ENCODE results near the gene PRRC2C.
"Not testable (repeated sequence)": the region's sequence is repeated elsewhere in the genome, so short reads cannot be mapped to it uniquely, and the experiment has no call there.

Gene PRRC2C

GRCh38 chr1:171582589-171582988 is 97.3 kb downstream of the PRRC2C start:
- no peak for ATAC-seq (replicated peaks)
- Mint-ChIP-seq H3K9me3 (no peaks in the 10 kb centered on the region), H3K4me1 (peaks cover 8 to 10% of the 10 kb centered on the region in 2 donors), H3K27ac (no peak overlapping the region), H3K36me3 (peaks cover 24 to 45% of the 10 kb centered on the region in 2 donors), H3K27me3 (no peaks in the 10 kb centered on the region), H3K4me3 (no peak overlapping the region)
- no peak for DNase-seq

DNA sequence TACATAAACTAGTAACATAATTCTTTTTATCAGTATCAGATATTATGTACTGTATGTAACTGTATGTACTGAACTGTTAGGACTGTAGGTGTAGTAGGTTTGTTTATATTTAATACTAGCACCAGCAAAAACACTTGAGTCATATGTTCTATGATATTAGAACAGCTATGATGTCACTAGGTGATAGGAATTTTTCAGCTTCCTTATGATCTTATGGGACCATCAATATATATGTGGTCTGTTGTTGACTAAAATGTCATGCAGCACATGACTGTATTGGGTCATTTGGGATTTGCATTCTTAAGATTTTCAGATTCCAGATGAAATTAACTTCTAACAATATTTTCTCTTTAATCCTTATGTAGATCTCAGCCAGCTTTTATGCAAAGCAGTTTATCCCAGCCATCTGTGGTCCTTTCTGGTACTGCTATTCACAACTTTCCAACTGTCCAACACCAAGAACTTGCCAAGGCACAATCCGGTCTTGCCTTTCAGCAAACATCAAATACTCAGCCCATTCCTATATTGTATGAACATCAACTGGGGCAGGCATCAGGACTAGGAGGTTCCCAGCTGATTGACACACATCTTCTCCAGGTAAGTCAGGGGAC is 98.4 kb downstream of the PRRC2C start:
- no peaks in the 10 kb centered on the region for H3K9me3 Mint-ChIP-seq
- no peak overlapping the region for H3K4me3 Mint-ChIP-seq
- no peaks in the 10 kb centered on the region for H3K27me3 Mint-ChIP-seq
- DNase-seq = no peak
- no peak for ATAC-seq (replicated peaks)
- H3K27ac Mint-ChIP-seq = no peak overlapping the region
- H3K36me3 Mint-ChIP-seq = peaks cover 27 to 47% of the 10 kb centered on the region in 2 donors
- peaks cover 8 to 10% of the 10 kb centered on the region in 2 donors for H3K4me1 Mint-ChIP-seq

DNA sequence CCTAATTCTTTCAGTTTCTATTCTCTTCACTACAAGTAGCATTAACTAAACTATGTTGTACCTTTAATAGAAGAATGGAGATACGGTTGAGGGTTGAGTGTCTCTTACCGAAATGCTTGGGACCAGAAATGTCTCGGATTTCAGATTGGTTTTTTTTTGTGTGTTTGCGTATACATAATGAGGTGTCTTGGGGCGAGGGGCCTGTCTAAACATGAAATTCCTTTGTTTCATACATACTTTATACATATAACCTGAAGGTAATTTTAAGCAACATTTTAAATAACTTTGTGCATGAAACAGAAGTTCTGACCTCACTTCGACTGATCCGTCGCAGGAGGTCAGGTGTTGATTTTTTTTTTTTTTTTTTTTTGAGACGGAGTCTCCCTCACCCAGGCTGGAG is 100.4 kb downstream of the PRRC2C start:
- Mint-ChIP-seq H3K36me3 (peaks cover 33 to 49% of the 10 kb centered on the region in 2 donors), H3K4me1 (peaks cover 6 to 13% of the 10 kb centered on the region in 2 donors), H3K27me3 (no peaks in the 10 kb centered on the region), H3K27ac (no peak overlapping the region), H3K9me3 (no peaks in the 10 kb centered on the region), H3K4me3 (no peak overlapping the region)
- ATAC-seq (replicated peaks) (no peak), DNase-seq (no peak)

- Mint-ChIP-seq H3K36me3 (peaks cover 49 to 59% of the 10 kb centered on the region in 2 donors), H3K4me1 (peaks cover 3 to 13% of the 10 kb centered on the region in 2 donors), H3K9me3 (no peaks in the 10 kb centered on the region), H3K4me3 (no peak overlapping the region), H3K27ac (no peak overlapping the region), H3K27me3 (no peaks in the 10 kb centered on the region)
- DNase-seq (no peak), ATAC-seq (replicated peaks) (no peak)
Observed at GRCh38 chr1:171588230-171588629, 102.9 kb downstream of the PRRC2C start.

DNA sequence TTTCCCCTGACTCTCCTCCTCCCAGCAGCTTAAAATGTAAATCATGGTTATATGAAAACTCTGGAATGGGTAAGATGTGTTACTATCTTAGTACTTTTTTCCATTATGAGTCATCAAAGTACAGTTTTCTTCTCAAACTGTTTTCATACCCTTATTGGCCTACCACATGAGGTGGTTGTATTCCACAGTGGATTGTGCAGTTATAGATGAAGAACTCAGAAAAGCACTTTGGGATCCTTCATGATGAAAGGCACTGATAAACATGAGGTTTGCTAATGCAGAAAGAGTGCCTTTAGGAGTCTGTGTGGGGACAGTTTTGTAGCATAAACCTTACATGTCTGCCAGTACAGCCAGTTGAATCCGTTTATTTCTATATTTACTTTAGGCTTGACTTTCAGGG is 104.7 kb downstream of the PRRC2C start:
- ATAC-seq (replicated peaks) (no peak), DNase-seq (no peak)
- peaks cover 42 to 50% of the 10 kb centered on the region in 2 donors for H3K36me3 Mint-ChIP-seq
- no peaks in the 10 kb centered on the region for H3K9me3 Mint-ChIP-seq
- H3K4me3 Mint-ChIP-seq = no peak overlapping the region
- H3K27ac Mint-ChIP-seq = peak overlapping the region; percentile 65
- no peaks in the 10 kb centered on the region for H3K27me3 Mint-ChIP-seq
- H3K4me1 Mint-ChIP-seq = peaks cover 3 to 13% of the 10 kb centered on the region in 2 donors

GRCh38 chr1:171595324-171595723 is 110.0 kb downstream of the PRRC2C start:
- Mint-ChIP-seq H3K9me3 (peaks cover 0 to 3% of the 10 kb centered on the region in 2 donors), H3K27ac (no peak overlapping the region), H3K36me3 (peaks cover 35 to 37% of the 10 kb centered on the region in 2 donors), H3K4me3 (no peak overlapping the region), H3K4me1 (peaks cover 3 to 15% of the 10 kb centered on the region in 2 donors), H3K27me3 (no peaks in the 10 kb centered on the region)
- ATAC-seq (replicated peaks) (no peak), DNase-seq (no peak)

GRCh38 chr1:171596119-171596518 is 110.8 kb downstream of the PRRC2C start:
- DNase-seq = no peak
- no peaks in the 10 kb centered on the region for H3K27me3 Mint-ChIP-seq
- no peak overlapping the region for H3K27ac Mint-ChIP-seq
- peaks cover 32 to 35% of the 10 kb centered on the region in 2 donors for H3K36me3 Mint-ChIP-seq
- no peak overlapping the region for H3K4me3 Mint-ChIP-seq
- peaks cover 0 to 3% of the 10 kb centered on the region in 2 donors for H3K9me3 Mint-ChIP-seq
- H3K4me1 Mint-ChIP-seq = peaks cover 3 to 17% of the 10 kb centered on the region in 2 donors
- no peak for ATAC-seq (replicated peaks)

DNA sequence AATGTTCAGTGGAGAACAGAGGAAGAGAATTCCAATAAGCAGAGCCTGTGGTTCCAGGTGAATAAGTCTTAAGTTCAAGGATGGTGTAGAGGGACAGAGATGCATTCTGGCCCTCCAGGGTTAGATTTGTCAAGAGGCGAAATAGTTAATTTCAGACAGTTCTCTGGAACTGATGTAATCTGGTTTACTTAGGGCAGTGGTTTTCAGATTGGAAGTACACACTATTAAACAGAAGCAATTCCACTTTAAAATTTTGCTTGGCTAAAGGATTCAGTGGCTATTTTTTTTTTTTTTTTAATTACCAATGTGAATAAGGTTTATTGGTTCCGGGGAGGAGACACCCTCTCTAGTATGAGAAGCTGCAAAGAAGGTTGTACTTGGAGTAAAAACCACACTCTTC is 111.4 kb downstream of the PRRC2C start:
- Mint-ChIP-seq H3K9me3 (peaks cover 0 to 4% of the 10 kb centered on the region in 2 donors), H3K27ac (no peak overlapping the region), H3K4me3 (no peak overlapping the region), H3K4me1 (peaks cover 5 to 20% of the 10 kb centered on the region in 2 donors), H3K36me3 (peaks cover 27 to 30% of the 10 kb centered on the region in 2 donors), H3K27me3 (no peaks in the 10 kb centered on the region)
- ATAC-seq (replicated peaks) (no peak), DNase-seq (no peak)

- Mint-ChIP-seq H3K4me3 (no peak overlapping the region), H3K27ac (no peak overlapping the region), H3K9me3 (peaks cover 0 to 4% of the 10 kb centered on the region in 2 donors), H3K4me1 (peaks cover 5 to 20% of the 10 kb centered on the region in 2 donors), H3K36me3 (peaks cover 26 to 29% of the 10 kb centered on the region in 2 donors), H3K27me3 (no peaks in the 10 kb centered on the region)
- no peak for ATAC-seq (replicated peaks)
- no peak for DNase-seq
Observed at GRCh38 chr1:171597203-171597602, 111.9 kb downstream of the PRRC2C start.

DNA sequence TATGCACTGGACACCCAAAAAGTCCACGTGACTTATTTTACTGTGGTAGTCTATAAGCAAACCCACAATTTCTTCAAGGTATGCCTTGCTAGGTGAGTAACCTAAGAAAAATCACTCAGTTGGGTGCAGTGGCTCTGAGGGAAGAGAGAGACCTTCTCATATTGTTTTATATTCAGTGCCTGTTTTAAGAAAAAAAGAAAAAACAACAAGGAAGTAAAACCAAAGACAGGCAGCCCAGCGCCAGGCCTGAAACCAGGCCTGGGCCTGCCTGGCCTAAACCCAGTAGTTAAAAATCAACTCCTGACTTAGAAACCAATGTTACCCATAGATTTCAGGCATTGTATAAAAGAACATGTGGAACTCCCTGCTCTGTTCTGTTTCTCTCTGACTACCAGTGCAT is 115.0 kb downstream of the PRRC2C start:
- not testable (repeated sequence) for DNase-seq, H3K9me3 Mint-ChIP-seq, H3K27me3 Mint-ChIP-seq, H3K4me3 Mint-ChIP-seq
- Mint-ChIP-seq H3K36me3 (peaks cover 19 to 21% of the 10 kb centered on the region in 2 donors), H3K27ac (peak overlapping the region; percentile 56), H3K4me1 (peaks cover 5 to 20% of the 10 kb centered on the region in 2 donors)
- peak; percentile 48 to 52 for ATAC-seq (replicated peaks)

GRCh38 chr1:171600862-171601261 is 115.5 kb downstream of the PRRC2C start:
- no peaks in the 10 kb centered on the region for H3K27me3 Mint-ChIP-seq
- H3K36me3 Mint-ChIP-seq = peaks cover 19 to 21% of the 10 kb centered on the region in 2 donors
- H3K4me1 Mint-ChIP-seq = peaks cover 5 to 21% of the 10 kb centered on the region in 2 donors
- DNase-seq = no peak
- peak overlapping the region; percentile 56 for H3K27ac Mint-ChIP-seq
- ATAC-seq (replicated peaks) = peak in 1 of 2 donors; percentile 16
- no peak overlapping the region for H3K4me3 Mint-ChIP-seq
- peaks cover 0 to 4% of the 10 kb centered on the region in 2 donors for H3K9me3 Mint-ChIP-seq

- not testable (repeated sequence) for DNase-seq; H3K27me3 Mint-ChIP-seq; H3K4me3 Mint-ChIP-seq; ATAC-seq (replicated peaks); H3K36me3 Mint-ChIP-seq; H3K9me3 Mint-ChIP-seq; H3K27ac Mint-ChIP-seq
- H3K4me1 Mint-ChIP-seq = peaks cover 7 to 30% of the 10 kb centered on the region in 2 donors
Observed at GRCh38 chr1:171603042-171603441, 117.7 kb downstream of the PRRC2C start.

- peaks cover 4 to 5% of the 10 kb centered on the region in 2 donors for H3K9me3 Mint-ChIP-seq
- H3K27me3 Mint-ChIP-seq = no peaks in the 10 kb centered on the region
- peaks cover 6 to 25% of the 10 kb centered on the region in 2 donors for H3K4me1 Mint-ChIP-seq
- DNase-seq (no peak), ATAC-seq (replicated peaks) (peak; percentile 45 to 66)
- H3K27ac Mint-ChIP-seq = peak overlapping the region; percentile 74
- H3K4me3 Mint-ChIP-seq = no peak overlapping the region
- H3K36me3 Mint-ChIP-seq = peaks cover 0 to 5% of the 10 kb centered on the region in 2 donors
Observed at GRCh38 chr1:171606402-171606941, 121.1 kb downstream of the PRRC2C start.

DNA sequence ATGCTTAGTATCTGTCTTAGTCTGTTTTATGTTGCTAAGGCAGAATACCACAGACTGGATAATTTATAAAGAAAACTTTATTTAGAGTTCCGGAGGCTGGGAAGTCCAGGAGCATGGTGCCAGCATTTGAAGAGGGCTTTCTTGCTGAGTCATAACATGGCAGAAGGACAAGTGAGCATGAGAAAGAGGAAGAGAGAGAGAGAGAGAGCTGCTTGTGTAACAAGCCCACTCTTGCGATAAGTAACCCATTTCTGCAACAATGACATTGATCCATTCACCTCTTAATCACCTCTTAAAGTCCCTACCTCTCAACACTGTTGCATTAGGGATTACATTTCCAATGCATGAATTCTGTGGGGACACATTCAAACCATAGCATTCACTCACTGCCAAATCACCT is 125.1 kb downstream of the PRRC2C start:
- peak; percentile 72 to 75 for ATAC-seq (replicated peaks)
- peaks cover 0 to 5% of the 10 kb centered on the region in 2 donors for H3K36me3 Mint-ChIP-seq
- no peaks in the 10 kb centered on the region for H3K27me3 Mint-ChIP-seq
- H3K27ac Mint-ChIP-seq = no peak overlapping the region
- peaks cover 6 to 25% of the 10 kb centered on the region in 2 donors for H3K4me1 Mint-ChIP-seq
- peaks cover 4 to 5% of the 10 kb centered on the region in 2 donors for H3K9me3 Mint-ChIP-seq
- DNase-seq = no peak
- no peak overlapping the region for H3K4me3 Mint-ChIP-seq

- Mint-ChIP-seq H3K4me1 (peaks cover 6 to 20% of the 10 kb centered on the region in 2 donors), H3K9me3 (peaks cover 4 to 5% of the 10 kb centered on the region in 2 donors), H3K36me3 (peaks cover 0 to 5% of the 10 kb centered on the region in 2 donors), H3K27ac (no peak overlapping the region), H3K4me3 (no peak overlapping the region), H3K27me3 (no peaks in the 10 kb centered on the region)
- no peak for ATAC-seq (replicated peaks)
- no peak for DNase-seq
Observed at GRCh38 chr1:171611306-171611705, 126.0 kb downstream of the PRRC2C start.

Measured in stimulated activated naive B cell treated with anti-CD40 and anti-IgM and Interleukin-4, amounts not matched to agents 10 μg/mL and 1 μg/mL and 100 μg/mL, for 72 hours (primary cell).